Spleen (tissue), 11 donors: ENCODE results near the gene KLK15. TPM values are rescaled to one million over a fixed set of nuclear protein-coding genes. Genes with fewer than 3 reads are reported as not detected.

ENCODE experiments used
- DNase-seq: peaks from one replicate; pipeline ENCODE4 v3.0.0-alpha.2; 2020
- H3K27ac ChIP-seq, 8 donors: fragments of 200-600 bp; sonication (generic) in 7 of 8; 1 replicate in 4 of 8; 2 replicates in 4 of 8; pipeline versions ENCODE4 v1.5.0 to v1.8.0; 2016 to 2021; ENCODE audit warnings: inconsistent platforms in 4 of 8, mild to moderate bottlenecking in 4 of 8, moderate library complexity in 1 of 8
- H3K27me3 ChIP-seq, 7 donors: fragments of 200-600 bp; sonication (generic) in 6 of 7; replicated peaks in 1 of 7; 1 replicate in 4 of 7; 2 replicates in 3 of 7; pipeline versions ENCODE4 v1.5.0 to v1.8.0; 2016 to 2021; ENCODE audit warnings: inconsistent platforms in 3 of 7, mild to moderate bottlenecking in 1 of 7
- H3K36me3 ChIP-seq, 6 donors: fragments of 200-600 bp; sonication (generic) in 5 of 6; 1 replicate in 4 of 6; 2 replicates in 2 of 6; pipeline versions ENCODE4 v1.5.0 to v1.8.0; 2016 to 2021; ENCODE audit warnings: inconsistent platforms in 2 of 6
- H3K4me1 ChIP-seq, 6 donors: fragments of 200-600 bp; sonication (generic) in 5 of 6; 1 replicate in 3 of 6; 2 replicates in 3 of 6; pipeline versions ENCODE4 v1.5.0 to v1.8.0; 2016 to 2021; ENCODE audit warnings: inconsistent platforms in 3 of 6
- H3K4me3 ChIP-seq, 8 donors: fragments of 200-600 bp; sonication (generic) in 7 of 8; 1 replicate in 4 of 8; 2 replicates in 4 of 8; pipeline versions ENCODE4 v1.5.0 to v1.8.0; 2016 to 2021; ENCODE audit warnings: inconsistent platforms in 4 of 8, mild to moderate bottlenecking in 4 of 8, moderate library complexity in 2 of 8
- H3K9me3 ChIP-seq, 8 donors: fragments of 200-600 bp; sonication (generic) in 7 of 8; 1 replicate in 4 of 8; 2 replicates in 4 of 8; pipeline versions ENCODE4 v1.5.0 to v1.8.0; 2016 to 2021; ENCODE audit warnings: inconsistent platforms in 4 of 8
- POLR2A ChIP-seq, 3 donors: fragments of 450-650 bp; IDR thresholded peaks; one replicate each; pipeline ENCODE4 v1.5.1; 2017; ENCODE audit warnings: antibody characterized with exemption in 3 of 3, mild to moderate bottlenecking in 1 of 3
- POLR2AphosphoS5 ChIP-seq, 3 donors: sonication (generic); formaldehyde crosslinking; IDR thresholded peaks; one replicate each; pipeline ENCODE4 v1.5.1; 2017; ENCODE audit warnings: antibody characterized with exemption in 3 of 3
- WGBS, 5 donors: extraction: QIAGEN DNeasy Blood & Tissue Kit in 3 of 5; methylation state at CpG; one replicate each; pipeline versions ENCODE4 v1.1.5 to v1.1.7; 2013 to 2018; 5-methylcytosine and 5-hydroxymethylcytosine counted together
- intact Hi-C: fragments of 100-400 bp; cut with DNase I; formaldehyde crosslinking; loops from one replicate; pipeline ENCODE4 v1.15.0; 2023; ENCODE audit warnings: low total_unique reads
- polyA plus RNA-seq, 3 donors: library from polyadenylated mRNA; stranded (reverse); fragments of 200-250 nt; gene quantifications; one replicate each; pipeline ENCODE4 v1.2.1, GENCODE V29; 2013
- total RNA-seq, 7 donors: library from RNA; depleted of rRNA in 3 of 7; stranded (reverse); fragments of >200 nt in 3 of 7; fragmentation: NEBNext Ultra II Directional in 4 of 7; extraction: Animal tissue kit (Norgen Biotek cat#: 25700) in 4 of 7; gene quantifications; one replicate each; pipeline versions ENCODE4 v1.1.0 to v1.2.1, GENCODE V29; 2016 to 2021
- TF ChIP-seq, protein P1 (sequence below), 11 experiments: fragments of 200-600 bp in 7 of 11; fragments of 450-650 bp in 4 of 11; sonication (generic) in 4 of 11; IDR thresholded peaks in 8 of 11; conservative IDR thresholded peaks in 3 of 11; 1 replicate in 7 of 11; 2 replicates in 4 of 11; pipeline versions ENCODE4 v1.4.0 to v1.8.0; 2016 to 2021; ENCODE audit warnings: antibody characterized with exemption in 11 of 11, inconsistent platforms in 4 of 11, mild to moderate bottlenecking in 1 of 11
- donor health status: healthy with polysubstance abuse.
- donor health status: DM: no; HTN: no; CAD: no; lungs with moderate emphysema.
- donor health status: DM: no; HTN: no; CAD: no.
- donor health status: Bipolar disorder and iron deficiency.
- donor health status: healthy.
- donor health status: DM: no; HTN: no; CAD: no.
- donor health status: DM: yes; HTN: yes; CAD: no.

KLK15 gene
- total and polyA plus RNA-seq, 10 donors: 0.07 to 0.13 TPM; not detected in 8

GRCh38 chr19:50797781-50798658 is 35.4 kb downstream of the KLK15 start:
- intact Hi-C loops: no loop called here
- no peak overlapping the region for H3K4me3 ChIP-seq

DNA sequence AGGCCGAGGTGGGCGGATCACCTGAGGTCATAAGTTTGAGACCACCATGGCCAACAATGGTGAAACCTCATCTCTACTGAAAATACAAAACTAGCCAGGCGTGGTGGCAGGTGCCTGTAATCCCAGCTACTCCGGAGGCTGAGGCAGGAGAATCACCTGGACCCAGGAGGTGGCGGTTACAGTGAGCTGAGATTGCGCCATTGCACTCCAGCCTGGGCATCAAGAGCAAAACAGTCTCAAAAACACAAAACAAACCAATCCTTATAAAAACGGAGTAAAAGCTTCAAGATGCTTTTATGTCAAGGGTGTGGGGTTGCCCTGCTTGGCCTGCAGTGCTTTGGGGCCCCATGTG is 36.0 kb downstream of the KLK15 start:
- H3K4me3 ChIP-seq: no peak overlapping the region
- DNase-seq: no peak
- no peak overlapping the region for H3K27ac ChIP-seq
- H3K4me1 ChIP-seq: peaks cover under 1 to 27% (median 9%) of the 10 kb centered on the region in 6 donors
- TF ChIP-seq POLR2A (IDR thresholded peaks at IDR 0.05) (no peak), POLR2AphosphoS5 (IDR thresholded peaks at IDR 0.05) (no peak)
- TF ChIP-seq, protein P1, sequence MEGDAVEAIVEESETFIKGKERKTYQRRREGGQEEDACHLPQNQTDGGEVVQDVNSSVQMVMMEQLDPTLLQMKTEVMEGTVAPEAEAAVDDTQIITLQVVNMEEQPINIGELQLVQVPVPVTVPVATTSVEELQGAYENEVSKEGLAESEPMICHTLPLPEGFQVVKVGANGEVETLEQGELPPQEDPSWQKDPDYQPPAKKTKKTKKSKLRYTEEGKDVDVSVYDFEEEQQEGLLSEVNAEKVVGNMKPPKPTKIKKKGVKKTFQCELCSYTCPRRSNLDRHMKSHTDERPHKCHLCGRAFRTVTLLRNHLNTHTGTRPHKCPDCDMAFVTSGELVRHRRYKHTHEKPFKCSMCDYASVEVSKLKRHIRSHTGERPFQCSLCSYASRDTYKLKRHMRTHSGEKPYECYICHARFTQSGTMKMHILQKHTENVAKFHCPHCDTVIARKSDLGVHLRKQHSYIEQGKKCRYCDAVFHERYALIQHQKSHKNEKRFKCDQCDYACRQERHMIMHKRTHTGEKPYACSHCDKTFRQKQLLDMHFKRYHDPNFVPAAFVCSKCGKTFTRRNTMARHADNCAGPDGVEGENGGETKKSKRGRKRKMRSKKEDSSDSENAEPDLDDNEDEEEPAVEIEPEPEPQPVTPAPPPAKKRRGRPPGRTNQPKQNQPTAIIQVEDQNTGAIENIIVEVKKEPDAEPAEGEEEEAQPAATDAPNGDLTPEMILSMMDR (IDR thresholded peaks at IDR 0.05 in 8 of 11, conservative IDR thresholded peaks at IDR 0.05 in 3 of 11): no peak
- no peaks in the 10 kb centered on the region for H3K9me3 ChIP-seq
- intact Hi-C loops: no loop called here
- H3K36me3 ChIP-seq: peaks cover 0 to 75% (median 48%) of the 10 kb centered on the region in 6 donors
- H3K27me3 ChIP-seq: no peaks in the 10 kb centered on the region
- 83 to 96% (median 93%) methylated on average over 7 of the region's 7 CpGs for WGBS, 5 donors

More at GRCh38 chr19:50797781-50798658, 35.4 kb downstream of the KLK15 start:
- Histone ChIP-seq H3K27me3 (no peaks in the 10 kb centered on the region), H3K9me3 (no peaks in the 10 kb centered on the region), H3K27ac (no peak overlapping the region), H3K4me1 (peaks cover 6 to 33% (median 16%) of the 10 kb centered on the region in 6 donors), H3K36me3 (peaks cover 0 to 75% (median 48%) of the 10 kb centered on the region in 6 donors)
- TF ChIP-seq, protein P1 (IDR thresholded peaks at IDR 0.05 in 8 of 11, conservative IDR thresholded peaks at IDR 0.05 in 3 of 11): no peak
- peak in 1 of 3 donors; percentile 41 for TF ChIP-seq POLR2AphosphoS5 (IDR thresholded peaks at IDR 0.05)
- TF ChIP-seq POLR2A (IDR thresholded peaks at IDR 0.05): no peak
- no peak for DNase-seq
- 77 to 89% (median 80%) methylated on average over 11 to 18 of the region's 18 CpGs for WGBS, 5 donors

GRCh38 chr19:50796634-50797428 is 36.5 kb downstream of the KLK15 start:
- Histone ChIP-seq H3K36me3 (peaks cover 0 to 69% (median 43%) of the 10 kb centered on the region in 6 donors), H3K27ac (no peak overlapping the region), H3K4me3 (no peak overlapping the region), H3K4me1 (peaks cover 0 to 21% (median 5%) of the 10 kb centered on the region in 6 donors), H3K27me3 (peaks cover 0 to 1% (median 0%) of the 10 kb centered on the region in 7 donors), H3K9me3 (no peaks in the 10 kb centered on the region)
- 77 to 100% (median 88%) methylated on average over 5 to 8 of the region's 8 CpGs for WGBS, 5 donors
- no peak for TF ChIP-seq POLR2A (IDR thresholded peaks at IDR 0.05)
- TF ChIP-seq, protein P1 (IDR thresholded peaks at IDR 0.05 in 8 of 11, conservative IDR thresholded peaks at IDR 0.05 in 3 of 11): no peak
- no peak for TF ChIP-seq POLR2AphosphoS5 (IDR thresholded peaks at IDR 0.05)
- DNase-seq: no peak
- intact Hi-C loops: no loop called here
